CD4-positive, alpha-beta T cell treated with Interferon gamma for 1 hour (primary cell): ENCODE data around the gene PPP1R3G.
A peak's percentile ranks its signal among the peaks of the same experiment; 100 is the strongest.

ENCODE experiments used
- DNase-seq: peaks from one replicate; pipeline ENCODE4 v3.0.0-alpha.2; 2020

PPP1R3G gene

GRCh38 chr6:5073992-5074391 is 11.1 kb upstream of the PPP1R3G start:
- no peak for DNase-seq

- no peak for DNase-seq
Observed at GRCh38 chr6:5076931-5077330, 8.2 kb upstream of the PPP1R3G start.

GRCh38 chr6:5078121-5078669 is 6.9 kb upstream of the PPP1R3G start:
- DNase-seq: no peak

GRCh38 chr6:5079692-5080091 is 5.4 kb upstream of the PPP1R3G start:
- DNase-seq: no peak

- no peak for DNase-seq
Observed at GRCh38 chr6:5080574-5080973, 4.6 kb upstream of the PPP1R3G start.

- DNase-seq: no peak
Observed at GRCh38 chr6:5081182-5081581, 4.0 kb upstream of the PPP1R3G start.

- DNase-seq: no peak
Observed at GRCh38 chr6:5081955-5082354, 3.2 kb upstream of the PPP1R3G start.

GRCh38 chr6:5082487-5083306 is 2.4 kb upstream of the PPP1R3G start:
- peak; percentile 26 for DNase-seq

- DNase-seq: no peak
Observed at GRCh38 chr6:5083307-5083583, 1.9 kb upstream of the PPP1R3G start.

GRCh38 chr6:5083813-5084359 is 1.3 kb upstream of the PPP1R3G start:
- DNase-seq: no peak

- DNase-seq: no peak
Observed at GRCh38 chr6:5084360-5084780, 771 bp upstream of the PPP1R3G start.

- no peak for DNase-seq
Observed at GRCh38 chr6:5085648-5086293, 630 bp downstream of the PPP1R3G start.

- DNase-seq: no peak
Observed at GRCh38 chr6:5086294-5086890, 1.3 kb downstream of the PPP1R3G start.

GRCh38 chr6:5087389-5087788 is 2.2 kb downstream of the PPP1R3G start:
- DNase-seq: peak; percentile 51

- DNase-seq: no peak
Observed at GRCh38 chr6:5088780-5089179, 3.6 kb downstream of the PPP1R3G start.

- no peak for DNase-seq
Observed at GRCh38 chr6:5089481-5090438, 4.6 kb downstream of the PPP1R3G start.

- no peak for DNase-seq
Observed at GRCh38 chr6:5090603-5091002, 5.5 kb downstream of the PPP1R3G start.

- no peak for DNase-seq
Observed at GRCh38 chr6:5091210-5092069, 6.3 kb downstream of the PPP1R3G start.

- no peak for DNase-seq
Observed at GRCh38 chr6:5093231-5094015, 8.3 kb downstream of the PPP1R3G start.

- DNase-seq: no peak
Observed at GRCh38 chr6:5094327-5094726, 9.2 kb downstream of the PPP1R3G start.

GRCh38 chr6:5095236-5095635 is 10.1 kb downstream of the PPP1R3G start:
- DNase-seq: no peak
